ENCODE results near the gene FKBP1B.

DNA sequence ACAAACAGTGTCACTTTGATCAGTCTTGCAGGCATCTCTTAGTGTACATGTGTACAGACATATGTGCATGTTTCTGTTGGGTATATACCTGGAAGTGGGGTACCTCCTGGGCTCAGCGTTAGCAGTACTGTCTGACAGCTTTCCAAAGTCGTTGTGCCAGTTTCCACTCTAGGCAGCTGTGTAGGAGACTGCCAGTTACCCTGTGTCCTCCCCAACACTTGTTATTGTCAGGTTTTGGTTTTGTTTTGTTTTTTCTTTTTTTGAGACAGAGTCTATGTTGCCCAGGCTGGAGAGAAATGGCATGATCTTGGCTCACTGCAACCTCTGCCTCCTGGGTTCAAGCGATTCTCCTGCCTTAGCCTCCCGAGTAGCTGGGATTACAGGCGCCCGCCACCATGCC, 6.2 kb downstream of the FKBP1B start:
- TF ChIP-seq EZH2 (IDR thresholded peaks at IDR 0.05; ENCODE audit: low read length, unreplicated experiment): no peak
- TF ChIP-seq, protein P1, sequence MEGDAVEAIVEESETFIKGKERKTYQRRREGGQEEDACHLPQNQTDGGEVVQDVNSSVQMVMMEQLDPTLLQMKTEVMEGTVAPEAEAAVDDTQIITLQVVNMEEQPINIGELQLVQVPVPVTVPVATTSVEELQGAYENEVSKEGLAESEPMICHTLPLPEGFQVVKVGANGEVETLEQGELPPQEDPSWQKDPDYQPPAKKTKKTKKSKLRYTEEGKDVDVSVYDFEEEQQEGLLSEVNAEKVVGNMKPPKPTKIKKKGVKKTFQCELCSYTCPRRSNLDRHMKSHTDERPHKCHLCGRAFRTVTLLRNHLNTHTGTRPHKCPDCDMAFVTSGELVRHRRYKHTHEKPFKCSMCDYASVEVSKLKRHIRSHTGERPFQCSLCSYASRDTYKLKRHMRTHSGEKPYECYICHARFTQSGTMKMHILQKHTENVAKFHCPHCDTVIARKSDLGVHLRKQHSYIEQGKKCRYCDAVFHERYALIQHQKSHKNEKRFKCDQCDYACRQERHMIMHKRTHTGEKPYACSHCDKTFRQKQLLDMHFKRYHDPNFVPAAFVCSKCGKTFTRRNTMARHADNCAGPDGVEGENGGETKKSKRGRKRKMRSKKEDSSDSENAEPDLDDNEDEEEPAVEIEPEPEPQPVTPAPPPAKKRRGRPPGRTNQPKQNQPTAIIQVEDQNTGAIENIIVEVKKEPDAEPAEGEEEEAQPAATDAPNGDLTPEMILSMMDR (conservative IDR thresholded peaks at IDR 0.05; ENCODE audit: low read depth, low read length): no peak

Measured in PC-3 (cell line).